ENCODE data around the gene LEAP2. TPM values are rescaled to one million over a fixed set of nuclear protein-coding genes. Genes with fewer than 3 reads are reported as not detected.

LEAP2 gene
- total and polyA plus RNA-seq, 4 donors = 0.79 to 3.5 (median 2.5) TPM

DNA sequence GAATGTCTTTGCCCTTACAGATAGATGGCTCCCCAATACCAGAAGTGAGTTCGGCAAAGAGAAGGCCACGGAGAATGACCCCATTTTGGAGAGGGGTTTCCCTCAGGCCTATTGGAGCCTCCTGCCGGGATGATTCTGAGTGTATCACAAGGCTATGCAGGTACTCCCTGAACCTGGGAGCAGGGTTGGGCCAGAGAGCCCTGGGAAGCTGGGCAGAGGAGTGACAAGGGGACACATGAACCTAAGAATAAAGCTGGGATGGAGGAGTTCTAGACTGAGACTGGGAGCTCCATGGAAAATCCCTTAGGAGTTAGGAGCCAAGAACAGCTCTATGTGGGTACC, 433 bp downstream of the LEAP2 start:
- no peaks in the 10 kb centered on the region for H3K9me3 ChIP-seq (ENCODE audit: control insufficient read depth, insufficient read depth, low read length)
- peaks cover 4% of the 10 kb centered on the region for H3K4me1 ChIP-seq (ENCODE audit: control insufficient read depth, insufficient read depth, low read length)
- no peak overlapping the region for H3K27ac ChIP-seq (ENCODE audit: low read depth, low read length)
- no peak overlapping the region for H3K4me3 ChIP-seq (ENCODE audit: low read depth, low read length)
- 100% methylated on average over 1 of the region's 3 CpGs for WGBS (ENCODE audit: insufficient coverage)
- DNase-seq (ENCODE audit: low read depth in 4 of 6, low spot score in 6 of 6) = no peak
- peaks cover 14% of the 10 kb centered on the region for H3K36me3 ChIP-seq (ENCODE audit: control insufficient read depth, insufficient read depth, low read length)
- H3K27me3 ChIP-seq (ENCODE audit: control insufficient read depth, insufficient read depth, low read length) = no peaks in the 10 kb centered on the region

DNA sequence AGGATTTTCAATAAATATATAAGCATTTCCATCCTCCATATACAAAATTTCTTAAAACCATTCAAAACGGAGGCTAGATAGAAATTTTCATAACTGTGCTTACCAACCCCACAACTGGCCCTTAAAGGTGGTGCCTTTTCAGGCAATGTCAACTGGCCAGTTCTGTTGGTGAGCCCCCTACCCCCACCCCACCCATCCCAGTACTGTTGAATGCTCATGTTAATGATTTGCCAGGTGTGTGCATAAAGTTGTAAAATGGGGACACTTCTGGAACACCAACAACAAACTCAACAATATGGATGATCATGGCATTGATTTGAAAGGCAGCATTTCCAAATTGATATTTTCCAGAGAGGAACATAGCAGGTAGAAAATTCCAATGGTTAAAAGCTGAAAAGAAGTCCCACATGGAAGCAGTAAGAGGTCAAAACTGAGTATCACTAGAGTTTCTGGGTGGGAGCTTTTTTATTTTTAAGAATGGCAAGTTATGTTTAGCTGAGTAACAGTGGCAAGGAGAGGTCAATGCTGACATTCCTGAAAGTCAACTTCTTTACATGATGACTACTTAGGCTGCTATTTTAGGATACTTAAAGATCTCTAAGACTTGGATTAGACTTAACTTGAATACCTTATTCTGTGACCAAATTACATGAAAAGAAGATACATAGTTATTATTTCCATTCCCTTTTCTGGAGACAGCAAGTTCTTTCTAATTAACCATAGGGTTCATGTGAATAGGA, 2.7 kb downstream of the LEAP2 start:
- Histone ChIP-seq H3K36me3 (ENCODE audit: control insufficient read depth, insufficient read depth, low read length) (no peaks in the 10 kb centered on the region), H3K27ac (ENCODE audit: low read depth, low read length) (no peak overlapping the region), H3K27me3 (ENCODE audit: control insufficient read depth, insufficient read depth, low read length) (no peaks in the 10 kb centered on the region), H3K9me3 (ENCODE audit: control insufficient read depth, insufficient read depth, low read length) (no peaks in the 10 kb centered on the region), H3K4me3 (ENCODE audit: low read depth, low read length) (no peak overlapping the region), H3K4me1 (ENCODE audit: control insufficient read depth, insufficient read depth, low read length) (peaks cover 4% of the 10 kb centered on the region)
- WGBS (ENCODE audit: insufficient coverage) = no CpG with 5 or more reads among the region's 1 CpG
- no peak for DNase-seq (ENCODE audit: low read depth in 4 of 6, low spot score in 6 of 6)

DNA sequence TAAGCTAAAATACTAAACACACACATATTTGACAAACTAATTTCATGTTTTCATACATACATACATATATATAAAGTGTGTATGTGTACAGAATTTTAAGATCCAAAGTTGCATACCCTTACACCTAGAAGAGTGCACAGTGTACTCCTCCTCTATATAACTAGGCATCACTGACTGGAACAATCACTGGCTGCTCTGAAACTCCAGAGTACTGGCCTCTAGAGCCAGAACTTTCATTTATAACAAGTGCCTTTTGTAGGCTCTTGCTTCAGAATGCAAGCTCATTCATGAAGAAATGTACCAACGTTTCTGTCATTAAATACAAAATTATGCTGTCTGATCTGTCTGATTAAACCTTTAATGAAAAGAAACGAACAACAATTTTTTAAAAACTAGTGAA, 4.0 kb downstream of the LEAP2 start:
- peaks cover 4% of the 10 kb centered on the region for H3K4me1 ChIP-seq (ENCODE audit: control insufficient read depth, insufficient read depth, low read length)
- no peaks in the 10 kb centered on the region for H3K9me3 ChIP-seq (ENCODE audit: control insufficient read depth, insufficient read depth, low read length)
- peaks cover 9% of the 10 kb centered on the region for H3K36me3 ChIP-seq (ENCODE audit: control insufficient read depth, insufficient read depth, low read length)
- no peak overlapping the region for H3K4me3 ChIP-seq (ENCODE audit: low read depth, low read length)
- WGBS (ENCODE audit: insufficient coverage) = no CpG with 5 or more reads among the region's 2 CpGs
- H3K27me3 ChIP-seq (ENCODE audit: control insufficient read depth, insufficient read depth, low read length) = no peaks in the 10 kb centered on the region
- peak in 1 of 6 donors; percentile 16 for DNase-seq (ENCODE audit: low read depth in 4 of 6, low spot score in 6 of 6)
- no peak overlapping the region for H3K27ac ChIP-seq (ENCODE audit: low read depth, low read length)

DNA sequence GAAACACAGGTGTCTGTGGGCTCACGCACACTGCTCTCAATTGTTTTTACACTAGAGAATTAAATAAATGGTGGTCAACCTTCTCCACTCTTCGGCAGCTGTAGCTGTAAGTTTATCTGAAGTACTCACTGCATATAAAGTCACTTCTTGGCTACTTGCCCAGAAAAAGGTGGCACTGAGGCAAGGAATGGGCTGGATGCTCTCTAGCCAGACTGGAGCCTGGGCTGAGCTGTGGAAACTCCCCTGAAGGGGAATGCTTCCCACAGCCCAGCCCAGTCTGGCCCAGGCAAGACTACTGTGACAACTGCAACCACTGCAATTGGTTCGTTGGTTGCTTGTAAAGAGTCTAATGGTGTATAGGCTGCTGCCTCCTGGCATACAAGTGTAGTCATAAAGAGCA, 4.5 kb downstream of the LEAP2 start:
- peaks cover 4% of the 10 kb centered on the region for H3K4me1 ChIP-seq (ENCODE audit: control insufficient read depth, insufficient read depth, low read length)
- H3K27ac ChIP-seq (ENCODE audit: low read depth, low read length) = no peak overlapping the region
- H3K4me3 ChIP-seq (ENCODE audit: low read depth, low read length) = no peak overlapping the region
- H3K27me3 ChIP-seq (ENCODE audit: control insufficient read depth, insufficient read depth, low read length) = no peaks in the 10 kb centered on the region
- DNase-seq (ENCODE audit: low read depth in 4 of 6, low spot score in 6 of 6) = peak in 3 of 6 donors; percentile 7 to 67 (median 57)
- no CpG with 5 or more reads among the region's 3 CpGs for WGBS (ENCODE audit: insufficient coverage)
- H3K36me3 ChIP-seq (ENCODE audit: control insufficient read depth, insufficient read depth, low read length) = peaks cover 12% of the 10 kb centered on the region
- no peaks in the 10 kb centered on the region for H3K9me3 ChIP-seq (ENCODE audit: control insufficient read depth, insufficient read depth, low read length)

DNA sequence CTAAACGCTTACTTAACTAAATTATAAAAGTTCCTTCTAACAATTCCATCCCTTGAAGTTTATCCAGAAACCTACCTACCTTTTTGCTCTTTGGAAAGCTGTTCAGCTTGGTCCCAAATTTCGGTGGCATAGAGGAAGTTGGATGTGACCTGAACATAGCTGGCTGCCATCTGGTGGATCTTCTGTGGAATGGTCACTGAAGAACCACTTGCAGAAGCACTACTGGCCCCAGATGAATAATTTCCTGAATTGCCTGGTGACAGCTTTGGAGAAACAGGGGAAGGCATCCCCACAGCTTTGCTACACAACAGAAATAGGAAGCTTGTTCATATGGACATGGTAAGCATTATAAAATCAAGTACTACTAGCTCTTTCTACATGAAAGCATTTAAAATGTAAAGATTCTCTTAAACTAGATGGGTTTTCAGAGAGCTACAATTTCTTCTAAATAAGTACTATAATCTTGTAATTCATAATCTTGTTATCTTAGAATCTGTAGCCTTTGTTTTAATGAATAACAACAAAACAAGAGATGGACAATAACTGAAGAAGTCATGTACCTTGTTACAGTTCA, 9.9 kb downstream of the LEAP2 start:
- Histone ChIP-seq H3K36me3 (ENCODE audit: control insufficient read depth, insufficient read depth, low read length) (peaks cover 29% of the 10 kb centered on the region), H3K4me3 (ENCODE audit: low read depth, low read length) (no peak overlapping the region), H3K27me3 (ENCODE audit: control insufficient read depth, insufficient read depth, low read length) (no peaks in the 10 kb centered on the region), H3K27ac (ENCODE audit: low read depth, low read length) (no peak overlapping the region), H3K4me1 (ENCODE audit: control insufficient read depth, insufficient read depth, low read length) (no peaks in the 10 kb centered on the region), H3K9me3 (ENCODE audit: control insufficient read depth, insufficient read depth, low read length) (no peaks in the 10 kb centered on the region)
- 0% methylated on average over 1 of the region's 2 CpGs for WGBS (ENCODE audit: insufficient coverage)
- DNase-seq (ENCODE audit: low read depth in 4 of 6, low spot score in 6 of 6) = peak in 4 of 6 donors; percentile 38 to 86 (median 62)

DNA sequence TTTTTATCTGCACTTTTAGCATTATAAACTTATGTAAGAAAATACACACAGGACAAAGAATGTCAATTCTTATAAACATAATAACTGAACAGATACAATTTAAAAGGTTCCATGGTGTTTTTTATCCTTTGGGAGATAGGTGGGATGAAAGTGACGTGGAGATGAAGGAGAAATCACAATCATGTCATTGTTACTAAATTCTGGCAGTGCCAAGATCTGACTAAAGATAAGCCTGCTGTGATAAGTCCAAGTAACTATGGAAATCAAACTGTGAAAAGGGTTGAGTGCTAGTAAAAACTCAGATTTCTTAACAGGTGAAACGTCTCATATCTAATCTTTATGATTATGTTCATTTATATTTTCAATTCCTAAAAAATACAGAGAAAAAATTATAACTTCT, 11.1 kb downstream of the LEAP2 start:
- Histone ChIP-seq H3K27me3 (ENCODE audit: control insufficient read depth, insufficient read depth, low read length) (no peaks in the 10 kb centered on the region), H3K27ac (ENCODE audit: low read depth, low read length) (no peak overlapping the region), H3K9me3 (ENCODE audit: control insufficient read depth, insufficient read depth, low read length) (no peaks in the 10 kb centered on the region), H3K4me3 (ENCODE audit: low read depth, low read length) (no peak overlapping the region), H3K4me1 (ENCODE audit: control insufficient read depth, insufficient read depth, low read length) (no peaks in the 10 kb centered on the region), H3K36me3 (ENCODE audit: control insufficient read depth, insufficient read depth, low read length) (peaks cover 31% of the 10 kb centered on the region)
- WGBS (ENCODE audit: insufficient coverage) = no CpG with 5 or more reads among the region's 2 CpGs
- no peak for DNase-seq (ENCODE audit: low read depth in 4 of 6, low spot score in 6 of 6)

DNA sequence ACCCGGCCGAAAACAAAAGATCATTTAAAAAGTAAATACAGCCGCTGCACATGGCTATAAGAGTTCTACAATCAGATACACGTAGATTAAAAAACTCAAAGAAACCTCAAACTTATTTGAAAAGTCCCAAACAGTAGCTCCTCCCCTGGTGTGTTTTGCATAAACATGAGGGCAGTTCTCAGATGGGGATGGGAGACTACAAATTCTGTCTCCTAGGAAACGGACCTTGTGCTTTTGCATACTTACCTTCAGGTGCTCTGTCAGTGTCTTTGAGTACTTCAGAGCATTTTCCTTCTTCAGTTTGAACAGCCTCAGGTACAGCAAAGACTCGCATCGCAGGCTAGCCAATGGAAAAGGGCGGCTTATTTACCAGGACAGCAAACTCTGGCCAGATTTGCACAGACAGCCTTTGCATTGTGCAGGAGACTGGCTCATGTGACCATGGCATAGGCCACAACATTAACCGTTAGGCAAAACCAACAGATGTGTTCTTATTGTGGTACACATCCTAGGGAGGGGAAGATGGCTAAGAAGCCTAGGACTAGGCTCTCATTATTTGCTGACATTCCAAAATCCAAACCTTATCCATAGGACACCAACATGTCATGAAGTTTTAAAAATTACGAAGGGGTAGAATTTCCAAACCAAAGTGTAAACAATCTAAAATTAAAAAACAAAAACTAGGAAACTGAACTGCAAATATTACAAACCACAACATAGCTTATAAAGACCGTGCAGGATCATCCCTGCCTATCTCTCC, 12.8 kb downstream of the LEAP2 start:
- no peak for DNase-seq (ENCODE audit: low read depth in 4 of 6, low spot score in 6 of 6)
- H3K4me3 ChIP-seq (ENCODE audit: low read depth, low read length) = no peak overlapping the region
- no peaks in the 10 kb centered on the region for H3K27me3 ChIP-seq (ENCODE audit: control insufficient read depth, insufficient read depth, low read length)
- H3K27ac ChIP-seq (ENCODE audit: low read depth, low read length) = no peak overlapping the region
- no peaks in the 10 kb centered on the region for H3K4me1 ChIP-seq (ENCODE audit: control insufficient read depth, insufficient read depth, low read length)
- H3K9me3 ChIP-seq (ENCODE audit: control insufficient read depth, insufficient read depth, low read length) = no peaks in the 10 kb centered on the region
- 98% methylated on average over 6 of the region's 11 CpGs for WGBS (ENCODE audit: insufficient coverage)
- H3K36me3 ChIP-seq (ENCODE audit: control insufficient read depth, insufficient read depth, low read length) = peaks cover 34% of the 10 kb centered on the region

DNA sequence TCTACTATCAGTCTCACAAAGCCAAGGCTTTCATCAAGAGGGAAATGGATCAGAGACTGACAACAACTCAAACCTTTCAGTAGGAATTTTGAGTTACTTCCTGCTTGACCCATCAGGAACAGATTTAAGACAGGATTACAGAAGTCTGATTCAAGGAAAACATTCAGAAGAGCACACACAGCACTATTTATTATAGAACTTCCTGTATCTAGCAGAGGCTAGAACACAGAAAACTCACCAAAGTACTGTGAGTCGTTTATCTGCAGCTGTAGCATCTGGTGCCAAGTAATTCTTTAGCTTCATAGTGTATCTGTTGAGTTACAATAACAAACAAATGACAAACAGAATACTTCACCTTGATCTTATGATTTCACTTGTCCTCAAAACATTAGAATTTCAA, 13.8 kb downstream of the LEAP2 start:
- no peaks in the 10 kb centered on the region for H3K27me3 ChIP-seq (ENCODE audit: control insufficient read depth, insufficient read depth, low read length)
- no peaks in the 10 kb centered on the region for H3K4me1 ChIP-seq (ENCODE audit: control insufficient read depth, insufficient read depth, low read length)
- no peak for DNase-seq (ENCODE audit: low read depth in 4 of 6, low spot score in 6 of 6)
- no peaks in the 10 kb centered on the region for H3K9me3 ChIP-seq (ENCODE audit: control insufficient read depth, insufficient read depth, low read length)
- H3K4me3 ChIP-seq (ENCODE audit: low read depth, low read length) = no peak overlapping the region
- no CpG with 5 or more reads among the region's 1 CpG for WGBS (ENCODE audit: insufficient coverage)
- peaks cover 28% of the 10 kb centered on the region for H3K36me3 ChIP-seq (ENCODE audit: control insufficient read depth, insufficient read depth, low read length)
- H3K27ac ChIP-seq (ENCODE audit: low read depth, low read length) = no peak overlapping the region

DNA sequence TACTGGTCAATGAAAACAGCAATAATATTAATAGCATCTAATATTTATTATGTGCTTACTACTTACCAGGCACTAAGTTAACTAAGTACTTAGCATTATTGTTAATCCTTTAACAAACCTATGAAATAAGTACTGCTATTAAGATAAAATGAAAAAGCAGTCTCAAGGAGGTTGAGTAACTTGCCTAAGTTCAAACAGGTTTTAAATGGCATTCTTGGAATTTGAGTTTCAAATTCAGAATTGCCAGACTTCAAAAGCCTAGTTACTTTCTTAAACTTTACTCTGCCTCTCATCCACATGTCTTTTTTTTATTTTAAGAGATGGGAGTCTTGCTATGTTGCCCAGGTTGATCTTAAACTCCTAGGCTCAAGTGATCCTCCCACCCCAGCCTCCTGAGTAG, 16.0 kb downstream of the LEAP2 start:
- Histone ChIP-seq H3K27ac (ENCODE audit: low read depth, low read length) (no peak overlapping the region), H3K4me3 (ENCODE audit: low read depth, low read length) (no peak overlapping the region), H3K36me3 (ENCODE audit: control insufficient read depth, insufficient read depth, low read length) (peaks cover 21% of the 10 kb centered on the region), H3K4me1 (ENCODE audit: control insufficient read depth, insufficient read depth, low read length) (no peaks in the 10 kb centered on the region), H3K27me3 (ENCODE audit: control insufficient read depth, insufficient read depth, low read length) (no peaks in the 10 kb centered on the region), H3K9me3 (ENCODE audit: control insufficient read depth, insufficient read depth, low read length) (no peaks in the 10 kb centered on the region)
- no peak for DNase-seq (ENCODE audit: low read depth in 4 of 6, low spot score in 6 of 6)

DNA sequence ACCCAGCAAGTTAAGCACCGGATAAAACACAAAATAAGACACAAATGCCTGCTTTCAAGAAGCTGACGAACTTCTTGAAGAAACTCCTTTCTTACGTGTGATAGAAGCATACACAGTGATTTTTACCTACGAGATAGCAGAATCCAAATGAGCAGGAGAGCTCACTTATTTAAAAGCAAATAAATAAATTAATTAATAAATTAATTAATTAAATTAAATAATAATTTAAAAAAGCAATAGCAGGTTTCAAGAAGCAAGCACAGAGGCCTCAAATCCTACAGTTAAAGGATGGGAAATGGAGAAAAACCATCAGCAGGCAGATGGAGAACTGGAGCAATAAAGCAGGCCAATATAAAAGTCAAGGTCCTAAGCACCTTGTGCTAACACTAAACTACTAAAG, 17.3 kb downstream of the LEAP2 start:
- no peaks in the 10 kb centered on the region for H3K9me3 ChIP-seq (ENCODE audit: control insufficient read depth, insufficient read depth, low read length)
- H3K27me3 ChIP-seq (ENCODE audit: control insufficient read depth, insufficient read depth, low read length) = no peaks in the 10 kb centered on the region
- H3K27ac ChIP-seq (ENCODE audit: low read depth, low read length) = no peak overlapping the region
- peaks cover 18% of the 10 kb centered on the region for H3K36me3 ChIP-seq (ENCODE audit: control insufficient read depth, insufficient read depth, low read length)
- 100% methylated on average over 2 of the region's 4 CpGs for WGBS (ENCODE audit: insufficient coverage)
- H3K4me3 ChIP-seq (ENCODE audit: low read depth, low read length) = no peak overlapping the region
- no peaks in the 10 kb centered on the region for H3K4me1 ChIP-seq (ENCODE audit: control insufficient read depth, insufficient read depth, low read length)
- no peak for DNase-seq (ENCODE audit: low read depth in 4 of 6, low spot score in 6 of 6)
